GM18909 (cell line): Measurements from ENCODE around the gene SHOX.

Source experiments
- ATAC-seq: cut with Tn5 transposase; IDR thresholded peaks from one replicate; pipeline ENCODE4 v1.9.1; 2021; ENCODE audit warnings: mild to moderate bottlenecking; ENCODE audit not compliant: unreplicated experiment, poor library complexity

The SHOX gene

DNA sequence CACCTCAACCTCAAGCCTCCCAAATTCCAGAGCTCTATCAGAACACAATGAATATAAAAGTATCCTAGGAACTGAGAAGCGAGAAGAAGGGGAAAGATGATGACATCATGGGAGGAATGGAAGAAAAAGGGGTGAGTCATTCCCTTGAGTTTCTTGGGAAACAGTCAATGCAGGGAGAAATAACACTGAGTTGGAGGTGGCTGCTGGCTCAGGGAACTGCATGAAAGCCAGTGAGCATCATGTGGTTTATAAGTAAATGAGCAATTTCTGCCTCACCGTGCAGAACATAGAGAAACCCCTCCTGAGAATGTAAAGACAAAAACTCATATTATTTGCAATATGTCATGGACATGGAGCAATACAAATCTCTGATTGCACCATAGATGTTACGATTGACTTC lies 73.3 kb downstream of the SHOX start:
- ATAC-seq: no peak
